ENCODE data around the gene PACRG.

PACRG gene

DNA sequence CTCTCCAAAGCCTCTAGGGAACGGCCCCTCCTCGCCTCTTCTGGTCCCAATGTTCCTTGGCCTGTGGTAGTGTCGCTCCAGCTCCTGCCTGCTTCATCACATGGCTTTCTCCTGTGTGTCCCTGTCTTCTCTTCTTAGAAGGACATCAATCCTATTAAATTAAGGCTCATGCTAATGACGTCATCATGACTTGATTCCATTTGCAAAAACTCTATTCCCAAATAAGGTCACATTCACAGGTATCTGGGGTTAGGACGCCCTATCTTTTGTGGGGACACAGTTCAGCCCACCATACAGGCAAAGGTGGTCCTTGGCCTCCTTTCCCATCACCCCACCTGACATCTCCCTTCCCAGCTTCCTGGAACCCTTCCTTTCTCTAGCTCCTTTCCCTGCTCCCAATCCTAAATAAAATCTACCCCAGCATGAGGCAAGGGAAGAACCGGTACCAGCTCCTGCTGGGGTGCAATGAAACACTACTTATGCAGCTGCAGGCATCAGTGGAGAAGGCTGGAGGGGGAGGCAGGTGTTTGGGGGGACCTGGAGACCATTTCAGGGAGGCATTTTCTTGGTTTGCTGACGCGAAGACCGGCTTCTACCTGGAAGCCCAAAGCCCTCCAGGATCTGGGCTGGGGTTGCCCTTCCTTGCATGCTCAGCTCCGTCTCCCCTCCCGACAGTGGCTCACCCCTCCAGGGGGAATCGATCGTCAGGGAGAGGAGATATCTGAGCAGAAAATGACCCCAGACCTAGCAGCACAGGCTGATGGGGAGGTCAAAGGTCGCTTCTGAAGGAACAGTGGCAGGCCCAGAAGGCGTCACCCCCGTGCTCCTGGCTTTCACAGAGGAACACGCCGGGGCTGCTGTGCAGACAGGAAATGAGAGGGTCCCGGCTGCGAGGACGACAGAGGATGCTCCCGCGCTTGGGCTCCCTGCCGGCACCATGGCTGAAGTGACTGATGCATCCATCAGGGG is 615.1 kb downstream of the PACRG start:
- DNase-seq, result no peak

DNA sequence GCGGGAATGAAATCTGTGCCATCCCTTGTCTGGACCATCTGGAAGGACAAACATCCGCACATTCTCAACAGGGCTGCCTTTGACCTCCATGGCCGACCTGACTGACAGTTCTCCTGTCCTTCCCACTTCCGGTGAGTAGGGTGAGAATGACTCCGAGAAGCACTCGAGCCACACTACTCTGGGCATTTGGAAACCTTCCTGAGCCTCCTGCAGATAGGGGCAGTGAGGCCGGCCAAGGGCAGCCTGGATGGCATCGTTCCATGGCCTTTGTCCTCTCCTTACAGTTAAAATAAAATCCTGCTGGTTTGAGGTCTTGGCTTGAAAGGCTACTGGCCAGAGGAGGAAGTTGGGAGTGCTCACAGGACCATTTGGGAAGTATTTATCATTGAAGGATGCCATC is 615.8 kb downstream of the PACRG start:
- no peak for DNase-seq

DNA sequence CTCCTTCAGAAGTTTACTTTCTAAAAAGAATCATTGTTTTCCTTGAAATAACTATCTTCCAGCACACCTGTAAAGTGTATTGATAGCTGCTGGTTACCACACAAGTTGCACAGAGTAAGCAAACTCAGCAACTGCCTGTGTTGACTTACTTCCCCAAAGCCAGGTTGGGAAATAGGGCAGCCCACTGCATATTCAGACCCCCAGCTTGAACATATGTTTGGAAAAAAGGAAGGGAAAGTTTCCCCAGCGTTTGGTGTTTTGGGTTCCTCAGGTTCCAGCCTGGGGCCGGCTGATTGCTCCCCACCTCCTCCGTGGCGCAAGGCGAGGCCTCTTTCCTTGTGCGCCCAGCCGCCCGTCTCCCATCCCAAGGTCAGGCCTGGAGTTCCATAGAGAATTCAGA is 616.6 kb downstream of the PACRG start:
- DNase-seq, result no peak

DNA sequence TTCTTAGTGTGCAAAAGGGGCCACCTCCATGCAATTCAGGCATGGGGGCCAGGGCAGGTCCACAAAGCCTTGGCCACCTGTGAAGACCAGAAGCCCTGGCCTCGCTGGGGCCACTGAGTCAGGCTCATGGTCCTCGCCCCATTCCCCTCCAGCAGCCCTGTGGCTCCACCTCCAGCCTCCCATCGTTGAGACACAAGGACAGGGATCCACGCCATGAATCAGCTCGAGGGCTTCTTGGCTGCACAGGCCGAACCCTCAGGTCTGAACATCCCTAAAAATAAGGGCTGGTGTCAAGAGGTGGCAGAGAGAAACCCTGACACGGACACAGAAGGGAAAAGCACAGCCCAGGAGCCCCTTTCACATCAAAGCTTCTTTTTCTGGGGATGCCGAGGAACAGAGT is 618.2 kb downstream of the PACRG start:
- DNase-seq, result no peak

DNA sequence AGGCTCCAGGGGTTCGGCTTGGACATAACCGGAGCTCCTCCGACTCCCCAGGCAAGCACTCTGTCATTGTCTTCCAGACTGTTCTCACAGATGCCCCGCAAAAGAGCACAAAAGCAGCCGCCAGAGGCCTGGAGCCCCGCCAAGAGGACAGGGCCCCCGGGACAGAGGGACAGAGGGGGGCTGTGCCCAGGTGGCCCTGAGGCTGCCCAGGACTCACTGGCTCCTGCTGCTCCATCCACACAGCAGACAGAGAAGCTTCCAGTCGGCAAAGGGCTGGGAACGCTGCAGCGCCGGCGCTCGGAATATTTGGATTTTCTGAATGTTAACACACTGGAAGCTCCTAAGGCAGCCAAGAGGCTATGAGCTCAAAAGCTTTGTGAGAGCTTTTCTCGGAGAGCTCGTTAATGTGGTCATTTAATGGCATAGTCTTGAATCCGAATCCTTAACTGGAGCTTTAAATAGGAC is 618.8 kb downstream of the PACRG start:
- DNase-seq, result no peak

DNA sequence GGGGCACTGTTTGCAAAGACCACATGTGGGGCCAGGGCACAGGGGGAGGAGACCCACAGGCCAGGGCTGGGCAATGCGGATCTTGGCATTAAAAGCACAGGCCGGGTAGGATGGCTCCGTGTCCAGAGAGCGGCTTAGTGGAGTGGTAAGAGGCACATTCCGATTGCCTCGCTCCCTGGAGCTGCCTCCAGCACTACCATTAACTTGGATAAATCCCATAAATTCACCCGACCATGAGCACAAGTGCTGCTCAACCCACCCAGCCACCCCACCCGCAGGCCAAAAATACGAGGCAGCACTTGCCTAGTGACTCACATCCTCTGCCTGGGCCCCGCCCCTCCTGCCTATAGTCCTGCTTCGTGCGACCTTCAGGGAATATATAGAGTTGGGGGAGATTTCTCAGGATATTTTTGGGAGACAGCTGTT is 619.3 kb downstream of the PACRG start:
- DNase-seq, result no peak

DNA sequence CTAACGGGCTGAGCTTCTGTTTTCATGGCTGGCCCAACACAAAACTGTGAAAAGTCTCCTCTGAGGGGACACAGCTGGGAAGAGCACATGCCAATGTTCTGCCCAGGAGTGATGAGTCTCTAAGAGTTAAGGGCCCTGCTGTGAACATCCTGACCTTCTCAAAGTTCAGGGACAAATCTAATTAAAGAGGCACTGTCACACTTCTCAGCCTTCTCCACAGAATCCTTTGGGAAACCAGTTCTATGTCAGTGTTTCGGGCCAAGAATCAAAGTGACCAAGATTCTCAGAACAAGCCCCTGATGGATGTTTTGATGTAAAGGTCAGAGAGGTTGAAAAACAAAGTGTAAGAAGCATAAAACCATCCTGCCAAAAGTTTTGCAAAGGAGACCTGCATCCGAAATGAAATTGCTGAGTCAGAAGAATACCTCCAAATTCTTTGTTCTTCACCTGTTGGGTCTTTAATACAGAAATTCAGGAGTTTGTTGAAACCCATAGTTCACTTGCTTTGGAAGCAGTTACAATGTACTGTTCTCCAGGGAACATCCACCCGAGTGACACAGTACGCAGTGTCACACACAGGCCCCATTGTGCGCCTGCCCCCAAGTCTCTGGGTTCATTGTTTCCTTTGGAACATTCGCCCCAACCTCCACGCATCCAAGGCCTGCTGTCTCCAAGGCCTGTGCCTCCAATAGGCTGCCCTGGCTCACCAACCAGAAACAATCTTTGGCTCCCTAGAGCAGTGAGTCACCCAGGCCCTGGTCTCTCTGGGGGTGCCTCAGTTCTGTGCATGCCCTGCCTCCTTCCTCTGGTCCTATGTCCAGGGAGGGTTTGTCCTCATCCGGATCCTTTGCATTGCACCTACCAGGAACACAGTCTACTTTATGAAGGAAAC is 621.3 kb downstream of the PACRG start:
- DNase-seq, result no peak

DNA sequence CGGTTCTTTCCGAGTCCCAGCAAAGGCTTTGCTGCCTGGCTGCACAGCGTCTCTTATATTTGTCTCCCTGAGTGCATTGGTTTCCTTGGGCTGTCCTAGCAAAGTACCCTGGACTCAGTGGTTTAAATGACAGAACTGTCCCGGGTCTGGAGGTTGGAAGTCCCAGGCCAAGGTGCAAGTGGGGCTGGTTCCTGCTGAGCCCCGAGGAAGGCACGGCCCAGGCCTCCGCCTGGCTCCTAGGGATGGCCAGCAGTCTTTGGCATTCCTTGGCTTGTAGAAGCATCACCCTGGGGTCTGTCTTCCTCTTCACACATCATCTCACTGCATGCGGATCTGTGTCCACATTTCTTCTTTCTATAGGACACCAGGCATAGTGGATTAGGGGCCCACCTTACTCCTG is 621.9 kb downstream of the PACRG start:
- no peak for DNase-seq

DNA sequence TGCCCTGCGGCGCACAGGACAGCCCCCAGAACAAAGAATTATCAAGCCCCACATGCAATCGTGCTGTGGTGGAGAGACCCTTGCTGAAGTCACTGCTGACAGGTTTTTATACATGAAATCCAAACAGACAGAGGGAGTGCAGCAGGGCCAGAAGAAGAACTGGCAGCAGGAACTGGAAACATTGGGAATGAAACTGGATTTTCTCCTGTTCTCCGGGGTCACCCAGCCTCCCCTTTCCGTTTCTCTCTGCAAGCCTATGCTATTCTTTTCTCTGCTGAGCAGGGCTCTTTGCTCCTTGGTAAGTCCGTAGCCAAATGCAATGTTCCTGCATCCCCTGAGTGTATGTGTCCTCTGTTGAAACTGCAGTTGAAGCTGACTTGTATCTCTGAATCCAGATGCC is 623.2 kb downstream of the PACRG start:
- DNase-seq, result no peak

DNA sequence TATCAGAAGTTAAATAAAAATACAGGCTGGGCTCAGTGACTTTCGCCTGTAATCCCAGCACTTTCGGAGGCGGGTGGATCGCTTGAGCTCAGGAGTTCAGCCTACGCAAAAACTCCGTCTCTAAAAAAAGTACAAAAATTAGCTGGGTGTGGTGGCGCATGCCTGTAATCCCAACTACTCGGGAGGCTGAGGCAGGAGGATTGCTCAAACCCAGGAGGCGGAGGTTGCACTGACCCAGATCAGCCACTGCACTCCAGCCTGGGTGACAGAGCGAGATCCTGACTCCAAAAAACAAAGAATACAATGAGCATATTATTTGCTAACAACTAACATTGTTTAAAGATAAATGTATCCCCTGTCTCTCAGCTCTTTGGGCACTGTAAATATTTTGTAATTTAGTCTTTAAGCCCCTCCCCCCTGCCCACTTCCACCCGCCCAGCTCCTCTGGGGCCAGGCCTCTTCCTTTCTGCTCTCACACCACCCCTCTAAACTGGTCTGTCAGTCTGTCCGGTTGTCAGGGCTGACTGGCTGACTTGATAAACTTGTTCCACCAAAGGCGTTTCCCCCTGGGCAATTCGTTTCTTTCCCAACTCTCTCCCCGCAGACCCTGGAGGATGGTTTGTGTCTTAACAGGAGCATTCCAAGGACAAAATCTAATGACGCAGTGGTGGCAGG is 624.4 kb downstream of the PACRG start:
- DNase-seq, result no peak

DNA sequence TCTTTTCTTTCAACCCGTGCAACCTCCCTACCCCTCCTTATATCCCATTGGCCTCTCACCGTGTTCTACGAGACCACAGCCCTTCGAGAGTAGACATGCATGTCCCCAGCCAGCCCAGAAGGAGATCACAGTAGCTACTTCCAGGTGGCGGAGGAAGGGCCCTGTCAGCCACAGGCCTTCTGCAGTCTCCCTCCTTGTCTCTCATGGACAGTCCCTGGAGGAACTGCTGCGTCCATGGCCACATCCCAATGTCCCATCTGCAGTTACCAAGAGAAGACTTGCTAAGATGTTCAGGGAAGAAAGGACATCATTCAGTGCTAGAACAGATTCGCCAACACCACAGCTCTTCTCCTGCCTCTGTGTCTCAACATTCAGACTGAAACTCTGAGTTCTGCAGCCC is 625.2 kb downstream of the PACRG start:
- no peak for DNase-seq

DNA sequence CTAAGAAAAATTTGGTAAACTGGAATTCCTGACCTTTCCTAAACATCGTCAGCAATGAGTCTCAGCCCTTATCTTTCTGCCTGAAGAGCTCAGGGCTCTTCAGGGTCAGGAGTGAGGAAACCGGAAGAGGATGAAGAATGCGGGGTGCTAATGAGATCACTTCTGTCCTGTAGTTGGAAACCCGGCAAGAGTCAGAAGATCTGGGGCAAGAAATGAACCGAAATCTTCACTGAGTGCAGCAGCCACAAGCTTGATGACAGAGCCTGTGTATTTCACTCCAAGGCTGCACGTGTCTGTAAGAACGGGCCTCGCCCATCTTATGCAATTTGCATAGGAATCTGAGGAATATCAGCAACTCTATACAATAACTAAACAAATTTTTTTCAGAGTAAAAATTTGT is 626.3 kb downstream of the PACRG start:
- no peak for DNase-seq

DNA sequence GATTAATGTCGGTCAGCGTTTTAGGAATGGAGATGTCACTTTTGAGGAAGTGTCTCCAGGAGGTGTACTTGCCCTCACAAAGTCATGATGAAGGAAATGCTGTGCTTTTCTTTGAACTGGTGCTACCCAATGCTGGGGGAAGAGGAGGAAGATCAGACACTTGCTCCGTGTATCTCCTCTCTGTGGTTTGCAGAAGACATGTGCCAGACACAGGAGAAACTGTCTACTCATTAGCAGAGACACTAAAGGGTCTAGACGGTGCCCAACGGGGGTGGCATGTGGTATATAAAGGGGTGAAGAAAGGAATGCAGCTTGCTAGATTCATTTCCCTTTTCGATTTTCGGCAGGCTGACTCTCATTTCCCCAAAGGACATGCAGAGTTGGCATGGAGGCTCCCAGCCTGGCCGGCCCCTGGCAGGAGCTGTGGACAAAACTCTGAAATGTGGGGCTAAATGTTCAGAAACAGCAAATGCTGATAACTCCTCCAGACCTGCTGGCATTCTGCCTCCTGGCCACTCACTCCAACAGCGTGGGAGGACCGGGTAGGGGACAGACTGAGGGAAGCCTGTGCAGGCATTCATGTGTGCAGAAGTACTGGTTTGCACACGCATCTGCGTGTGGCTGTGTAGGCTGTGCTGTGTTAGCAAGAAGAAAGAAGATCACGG is 627.1 kb downstream of the PACRG start:
- no peak for DNase-seq

DNA sequence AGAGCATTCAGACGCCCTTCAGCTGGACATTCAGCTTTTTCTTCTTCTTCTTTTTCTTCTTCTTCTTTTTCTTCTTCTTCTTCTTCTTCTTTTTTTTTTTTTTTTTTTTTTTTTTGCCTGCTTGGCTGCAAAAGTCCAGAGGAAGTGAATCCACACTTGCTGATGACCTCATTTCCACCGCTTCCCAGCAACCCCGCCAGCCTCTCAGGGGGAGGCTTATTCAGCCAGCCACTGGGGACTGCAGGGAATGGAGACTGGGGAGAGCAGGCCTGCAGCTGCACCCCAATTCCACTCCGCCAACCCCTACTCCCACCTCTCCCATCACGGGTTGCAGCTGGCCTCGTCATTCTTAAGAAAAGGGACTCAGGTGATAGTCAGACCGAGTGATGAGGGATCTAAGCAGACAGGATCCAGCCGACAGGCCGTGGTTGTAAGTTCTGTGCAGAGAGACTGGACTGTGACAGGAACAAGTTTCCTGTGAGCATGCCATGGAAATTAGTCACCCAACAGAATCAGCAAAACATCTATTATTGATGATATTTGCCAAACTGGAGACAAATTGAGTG is 627.7 kb downstream of the PACRG start:
- no peak for DNase-seq

DNA sequence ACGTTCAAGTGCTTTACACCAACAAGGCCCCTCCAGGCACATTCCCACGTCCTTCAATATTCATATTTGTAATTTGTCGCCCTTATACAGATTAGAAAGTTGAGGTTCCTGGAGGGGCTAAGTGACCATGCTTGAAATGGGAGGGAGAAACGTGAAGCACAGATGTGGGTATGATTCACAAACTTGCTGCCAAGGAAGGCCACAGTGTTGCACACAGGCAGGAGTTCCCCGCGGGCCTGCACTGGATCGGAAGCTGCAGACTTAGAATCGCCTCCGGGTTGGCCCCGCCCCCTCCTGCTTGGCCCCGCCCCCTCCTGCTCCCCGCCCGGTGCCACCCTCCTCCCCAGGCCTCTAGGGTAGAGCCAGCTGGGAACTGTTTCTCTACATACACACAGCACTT is 628.5 kb downstream of the PACRG start:
- no peak for DNase-seq

DNA sequence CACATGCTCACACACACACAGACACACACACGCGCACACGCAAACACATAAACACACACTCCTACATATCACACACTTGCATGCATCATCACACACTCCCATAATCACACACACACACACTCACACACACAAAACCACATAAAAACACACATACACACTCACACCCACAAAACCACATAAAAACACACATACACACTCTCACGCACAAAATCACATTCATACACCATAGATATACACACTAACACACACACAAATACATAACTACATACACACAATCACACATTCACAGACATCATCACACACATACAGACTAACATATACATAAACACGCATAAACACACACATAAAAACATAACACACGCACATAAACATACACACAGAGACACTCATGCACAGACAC is 629.0 kb downstream of the PACRG start:
- DNase-seq, result no peak

DNA sequence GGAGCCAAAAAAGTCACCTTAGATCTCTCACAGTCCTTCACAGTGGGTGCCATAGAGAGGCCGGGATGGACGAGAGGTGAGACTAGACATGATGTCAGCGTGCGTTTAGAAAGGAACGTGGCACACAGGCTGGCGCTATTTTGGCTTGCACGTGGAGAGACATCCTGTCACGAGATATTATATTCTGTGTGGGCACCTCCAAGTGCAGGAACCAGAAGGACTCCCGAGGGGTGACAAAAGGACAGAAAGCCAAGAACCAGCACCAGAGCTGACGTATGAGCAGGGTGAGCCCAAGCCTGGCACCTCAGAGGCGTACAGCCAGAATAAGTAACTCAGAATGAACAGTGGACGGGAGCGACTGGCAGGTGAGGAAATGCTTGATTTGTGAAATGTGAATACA is 636.9 kb downstream of the PACRG start:
- no peak for DNase-seq

Measured in NCI-H2227 treated with DMSO at 0.1 percent for 48 hours (cell line).